Measurements from ENCODE around the gene ATG16L1.
"Not testable (repeated sequence)": the region's sequence is repeated elsewhere in the genome, so short reads cannot be mapped to it uniquely, and the experiment has no call there.

ATG16L1 gene

GRCh38 chr2:233329489-233330135 lies 78.1 kb downstream of the ATG16L1 start:
- TF ChIP-seq CTCF (IDR thresholded peaks at IDR 0.05; ENCODE audit: control insufficient read depth, extremely low read depth, insufficient read depth) = no peak
- no peak overlapping the region for H3K4me3 ChIP-seq (ENCODE audit: low read depth, low read length)
- no peak for DNase-seq (ENCODE audit: low read depth)

- no peak for DNase-seq (ENCODE audit: low read depth)
- no peak for TF ChIP-seq CTCF (IDR thresholded peaks at IDR 0.05; ENCODE audit: control insufficient read depth, extremely low read depth, insufficient read depth)
- no peak overlapping the region for H3K4me3 ChIP-seq (ENCODE audit: low read depth, low read length)
Observed at GRCh38 chr2:233331536-233331935, 80.1 kb downstream of the ATG16L1 start.

- no peak for DNase-seq (ENCODE audit: low read depth)
- no peak overlapping the region for H3K4me3 ChIP-seq (ENCODE audit: low read depth, low read length)
- no peak for TF ChIP-seq CTCF (IDR thresholded peaks at IDR 0.05; ENCODE audit: control insufficient read depth, extremely low read depth, insufficient read depth)
Observed at GRCh38 chr2:233332125-233332524, 80.7 kb downstream of the ATG16L1 start.

- no peak overlapping the region for H3K4me3 ChIP-seq (ENCODE audit: low read depth, low read length)
- TF ChIP-seq CTCF (IDR thresholded peaks at IDR 0.05; ENCODE audit: control insufficient read depth, extremely low read depth, insufficient read depth) = no peak
- no peak for DNase-seq (ENCODE audit: low read depth)
Observed at GRCh38 chr2:233334915-233335314, 83.4 kb downstream of the ATG16L1 start.

- DNase-seq (ENCODE audit: low read depth); H3K4me3 ChIP-seq (ENCODE audit: low read depth, low read length): not testable (repeated sequence)
Observed at GRCh38 chr2:233336091-233336490, 84.6 kb downstream of the ATG16L1 start.

- H3K4me3 ChIP-seq (ENCODE audit: low read depth, low read length) = no peak overlapping the region
- no peak for DNase-seq (ENCODE audit: low read depth)
- TF ChIP-seq CTCF (IDR thresholded peaks at IDR 0.05; ENCODE audit: control insufficient read depth, extremely low read depth, insufficient read depth) = no peak
Observed at GRCh38 chr2:233336541-233336940, 85.1 kb downstream of the ATG16L1 start.

- H3K4me3 ChIP-seq (ENCODE audit: low read depth, low read length) = no peak overlapping the region
- no peak for TF ChIP-seq CTCF (IDR thresholded peaks at IDR 0.05; ENCODE audit: control insufficient read depth, extremely low read depth, insufficient read depth)
- DNase-seq (ENCODE audit: low read depth) = no peak
Observed at GRCh38 chr2:233338046-233338445, 86.6 kb downstream of the ATG16L1 start.
